ENCODE results near the gene ZKSCAN1.
"Not testable (repeated sequence)": the region's sequence is repeated elsewhere in the genome, so short reads cannot be mapped to it uniquely, and the experiment has no call there.

ZKSCAN1 gene

GRCh38 chr7:100003711-100004661, 11.4 kb upstream of the ZKSCAN1 start:
- DNase-seq (ENCODE audit: low read depth) = no peak

- DNase-seq (ENCODE audit: low read depth) = no peak
These were observed 7.5 kb upstream of the ZKSCAN1 start for GRCh38 chr7:100007887-100008286.

GRCh38 chr7:100008525-100008924, 6.9 kb upstream of the ZKSCAN1 start:
- no peak for DNase-seq (ENCODE audit: low read depth)

- DNase-seq (ENCODE audit: low read depth) = not testable (repeated sequence)
These were observed 5.4 kb upstream of the ZKSCAN1 start for GRCh38 chr7:100009952-100010351.

- DNase-seq (ENCODE audit: low read depth) = no peak
These were observed 4.5 kb upstream of the ZKSCAN1 start for GRCh38 chr7:100010901-100011300.

- DNase-seq (ENCODE audit: low read depth) = no peak
These were observed 3.9 kb upstream of the ZKSCAN1 start for GRCh38 chr7:100011516-100011915.

GRCh38 chr7:100012385-100013327, 2.7 kb upstream of the ZKSCAN1 start:
- not testable (repeated sequence) for DNase-seq (ENCODE audit: low read depth)

GRCh38 chr7:100013328-100013676, 2.1 kb upstream of the ZKSCAN1 start:
- no peak for DNase-seq (ENCODE audit: low read depth)

GRCh38 chr7:100016215-100016901, 962 bp downstream of the ZKSCAN1 start:
- no peak for DNase-seq (ENCODE audit: low read depth)

GRCh38 chr7:100017300-100017699, 1.9 kb downstream of the ZKSCAN1 start:
- DNase-seq (ENCODE audit: low read depth) = no peak

GRCh38 chr7:100017875-100018274, 2.5 kb downstream of the ZKSCAN1 start:
- no peak for DNase-seq (ENCODE audit: low read depth)

- no peak for DNase-seq (ENCODE audit: low read depth)
These were observed 4.5 kb downstream of the ZKSCAN1 start for GRCh38 chr7:100019908-100020307.

GRCh38 chr7:100021297-100021696, 5.9 kb downstream of the ZKSCAN1 start:
- no peak for DNase-seq (ENCODE audit: low read depth)

GRCh38 chr7:100022621-100023020, 7.2 kb downstream of the ZKSCAN1 start:
- no peak for DNase-seq (ENCODE audit: low read depth)

- DNase-seq (ENCODE audit: low read depth) = no peak
These were observed 8.1 kb downstream of the ZKSCAN1 start for GRCh38 chr7:100023526-100023925.

GRCh38 chr7:100024020-100024619, 8.7 kb downstream of the ZKSCAN1 start:
- DNase-seq (ENCODE audit: low read depth) = no peak

GRCh38 chr7:100027197-100027596, 11.8 kb downstream of the ZKSCAN1 start:
- DNase-seq (ENCODE audit: low read depth) = no peak

- no peak for DNase-seq (ENCODE audit: low read depth)
These were observed 14.2 kb downstream of the ZKSCAN1 start for GRCh38 chr7:100029596-100029995.

- no peak for DNase-seq (ENCODE audit: low read depth)
These were observed 18.1 kb downstream of the ZKSCAN1 start for GRCh38 chr7:100033526-100033925.

- DNase-seq (ENCODE audit: low read depth) = peak; percentile 79
These were observed 19.6 kb downstream of the ZKSCAN1 start for GRCh38 chr7:100034871-100035510.

- no peak for DNase-seq (ENCODE audit: low read depth)
These were observed 20.5 kb downstream of the ZKSCAN1 start for GRCh38 chr7:100035876-100036275.
